Endothelial cell of umbilical vein (primary cell): ENCODE results near the gene CACNA2D2. TPM values are rescaled to one million over a fixed set of nuclear protein-coding genes. Genes with fewer than 3 reads are reported as not detected.

Experiments
- BruUV-seq: library from RNA; stranded (reverse); fragments of 400-500 nt; replicated peaks from 2 replicates; lab custom pipeline; 2021; lab: Mats Ljungman, UMichigan
- CTCF ChIA-PET: fragments of 300-600, 350-600 bp; sonication (Branson Sonifier 250); formaldehyde crosslinking; loops from one replicate; lab custom pipeline; 2021; ENCODE audit warnings: antibody characterized with exemption, inconsistent platforms; lab: Charles Lee
- POLR2A ChIA-PET: fragments of 300-600, 350-600 bp; sonication (Branson Sonifier 250); formaldehyde crosslinking; loops from one replicate; lab custom pipeline; 2021; ENCODE audit warnings: antibody characterized with exemption, inconsistent platforms; lab: Charles Lee
- DNase-seq: peaks from one replicate; pipeline ENCODE4 v3.0.0-alpha.2; 2011; ENCODE audit warnings: low read depth, low spot score
- FAIRE-seq: peaks from 2 replicates; lab custom pipeline; 2011; peaks lifted over from hg19 to GRCh38; lab: Jason Lieb, UNC
- H2AFZ ChIP-seq: 2 replicates; pipeline ENCODE4 v1.6.0; 2012; ENCODE audit warnings: low read depth, low read length, control low read depth, inconsistent platforms
- H3K27ac ChIP-seq: 2 replicates; pipeline ENCODE4 v1.5.1; 2011; ENCODE audit warnings: low read depth, mild to moderate bottlenecking, control low read depth, low read length, moderate library complexity; ENCODE audit not compliant: insufficient read depth
- H3K27me3 ChIP-seq, 2 experiments: 2 replicates each; pipeline versions ENCODE4 v1.6.0 to v1.6.1; 2011; ENCODE audit warnings: low read length in 2 of 2, mixed read lengths in 1 of 2; ENCODE audit not compliant: control insufficient read depth in 2 of 2, insufficient read depth in 2 of 2
- H3K36me3 ChIP-seq, 2 experiments: 2 replicates in 1 of 2; 3 replicates in 1 of 2; pipeline ENCODE4 v1.5.1; 2011; ENCODE audit warnings: low read length in 2 of 2, mild to moderate bottlenecking in 1 of 2, moderate library complexity in 1 of 2; ENCODE audit not compliant: control insufficient read depth in 2 of 2, insufficient read depth in 2 of 2; ENCODE audit errors: extremely low read depth in 1 of 2
- H3K4me1 ChIP-seq: 3 replicates; pipeline ENCODE4 v1.5.1; 2011; ENCODE audit warnings: mild to moderate bottlenecking, low read length; ENCODE audit not compliant: control insufficient read depth, insufficient read depth; ENCODE audit errors: extremely low read depth
- H3K4me2 ChIP-seq: 2 replicates; pipeline ENCODE4 v1.6.1; 2011; ENCODE audit warnings: low read length, control low read depth, mixed read lengths; ENCODE audit not compliant: insufficient read depth
- H3K4me3 ChIP-seq, 3 experiments: fragments of 200-600 bp in 1 of 3; sonication (generic), shearing (Covaris generic) in 1 of 3; replicated peaks in 1 of 3; 2 replicates each; pipeline ENCODE4 v1.5.1; 2011 to 2016; ENCODE audit warnings: control low read depth in 3 of 3, low read length in 3 of 3, mild to moderate bottlenecking in 2 of 3, inconsistent platforms in 1 of 3, low read depth in 1 of 3, moderate library complexity in 1 of 3; ENCODE audit not compliant: insufficient read depth in 1 of 3
- H3K79me2 ChIP-seq: 2 replicates; pipeline ENCODE4 v1.6.0; 2012; ENCODE audit warnings: low read length, inconsistent platforms; ENCODE audit not compliant: control insufficient read depth, insufficient read depth
- H3K9ac ChIP-seq: replicated peaks from 2 replicates; pipeline ENCODE3; 2011; ENCODE audit warnings: low read length, control low read depth; ENCODE audit not compliant: insufficient read depth; ENCODE audit errors: extremely low read depth
- H3K9me1 ChIP-seq: replicated peaks from 3 replicates; pipeline ENCODE4 v1.6.0; 2011; ENCODE audit warnings: mild to moderate bottlenecking, low read length; ENCODE audit not compliant: control insufficient read depth, insufficient read depth; ENCODE audit errors: extremely low read depth
- H3K9me3 ChIP-seq: replicated peaks from 2 replicates; pipeline ENCODE4 v1.5.1; 2012; ENCODE audit warnings: low read length, inconsistent platforms; ENCODE audit not compliant: control insufficient read depth, insufficient read depth
- H4K20me1 ChIP-seq: replicated peaks from 2 replicates; pipeline ENCODE3; 2011; ENCODE audit warnings: mild to moderate bottlenecking, low read length; ENCODE audit not compliant: control insufficient read depth, insufficient read depth; ENCODE audit errors: extremely low read depth
- JUN ChIP-seq: IDR thresholded peaks from 2 replicates; pipeline ENCODE4 v1.6.1; 2011; ENCODE audit warnings: borderline replicate concordance, low read depth; ENCODE audit not compliant: insufficient read length, insufficient read depth
- MAX ChIP-seq: IDR thresholded peaks from 2 replicates; pipeline ENCODE4 v1.6.1; 2011; ENCODE audit not compliant: insufficient read depth, insufficient read length
- MYC ChIP-seq: IDR thresholded peaks from one replicate; pipeline ENCODE4 v1.6.1; 2011; ENCODE audit warnings: mild to moderate bottlenecking, low read depth, low read length
- dilution Hi-C: fragments of 300-500 bp; cut with MboI; formaldehyde crosslinking; loops from one replicate; pipeline ENCODE4 v1.15.0; 2019; ENCODE audit warnings: low sequenced_read_pairs; ENCODE audit not compliant: extremely low pct_ligation_motif_present
- intact Hi-C: fragments of 100-400 bp; cut with micrococcal nuclease; formaldehyde crosslinking; loops from one replicate; pipeline ENCODE4 v1.10.0; 2022
- polyA plus RNA-seq, 4 experiments: library from polyadenylated mRNA; depleted of rRNA in 3 of 4; stranded (reverse) in 3 of 4; unstranded in 1 of 4; fragments of >200 nt; gene quantifications; 2 replicates each; pipeline versions ENCODE4 v1.2.1 to v1.2.3, GENCODE V29; 2011 to 2012; ENCODE audit warnings: missing spikeins in 1 of 4
- total RNA-seq: library from RNA; stranded (reverse); gene quantifications from 2 replicates; pipeline ENCODE4 v1.2.3, GENCODE V29; 2021

The CACNA2D2 gene
- total and polyA plus RNA-seq, 2 donors (not counting 3 experiments of a cell fraction or from before 2014, with no cell fraction given): 0.15 TPM; not detected in 1

GRCh38 chr3:50354850-50355249 lies 148.6 kb downstream of the CACNA2D2 start:
- Histone ChIP-seq H3K4me2 (no peak overlapping the region), H3K4me3 (no peak overlapping the region), H3K4me1 (peaks cover 44% of the 10 kb centered on the region), H4K20me1 (peaks cover 6% of the 10 kb centered on the region), H3K9me3 (no peaks in the 10 kb centered on the region), H3K27me3 (no peaks in the 10 kb centered on the region), H3K36me3 (peaks cover 8 to 28% of the 10 kb centered on the region in 2 experiments), H2AFZ (no peak overlapping the region), H3K27ac (no peak overlapping the region), H3K9ac (no peak overlapping the region), H3K9me1 (no peaks in the 10 kb centered on the region), H3K79me2 (peaks cover 43% of the 10 kb centered on the region)
- DNase-seq (no peak), FAIRE-seq (no peak)
- CTCF ChIA-PET: interaction anchor here (2.5 kb wide), 1 partner anchor 188 kb away, joined by 11 read pairs; no protein-coding TSS in a partner anchor
- TF ChIP-seq JUN: no peak
- no TSS peak for BruUV-seq
- dilution Hi-C loops: no loop called here
- intact Hi-C loops: loop anchor here (5.0 kb wide), 1 partner anchor 1037 kb away; the partner anchor contains the start of gene RBM15B
- POLR2A ChIA-PET: no interaction called here

DNA sequence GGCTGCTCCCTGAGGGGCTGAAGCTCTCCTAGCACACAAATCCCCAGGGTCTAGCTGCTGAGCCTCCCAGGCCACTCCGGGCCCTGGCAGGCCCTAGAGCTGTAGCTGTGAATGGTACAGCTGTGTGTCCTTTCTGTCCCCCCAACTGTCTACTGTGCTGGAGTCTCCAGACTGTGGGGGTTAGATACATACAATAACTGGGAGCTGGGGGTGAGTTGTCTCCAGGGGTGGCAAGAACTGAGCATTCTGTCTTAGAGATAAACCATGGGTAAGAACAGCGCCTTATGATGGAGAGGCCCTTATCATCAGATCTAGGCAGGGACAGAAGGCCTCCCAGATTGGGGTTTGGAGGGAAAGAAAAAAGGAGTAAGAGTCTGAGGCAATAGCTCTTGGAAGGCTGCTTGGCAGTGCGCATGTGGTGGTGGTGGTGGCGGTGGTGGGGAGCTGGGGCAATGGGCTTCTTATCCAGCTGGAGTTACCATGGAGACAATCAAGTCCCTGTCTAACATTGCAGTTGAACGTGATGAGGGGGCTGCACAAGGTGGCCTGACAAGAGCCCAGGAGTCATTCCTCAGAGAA lies 149.2 kb downstream of the CACNA2D2 start:
- DNase-seq (no peak), FAIRE-seq (no peak)
- no TSS peak for BruUV-seq
- peaks cover 43% of the 10 kb centered on the region for H3K79me2 ChIP-seq
- no peak overlapping the region for H3K27ac ChIP-seq
- dilution Hi-C loops: no loop called here
- H3K9me3 ChIP-seq: no peaks in the 10 kb centered on the region
- H3K4me2 ChIP-seq: no peak overlapping the region
- intact Hi-C loops: no loop called here
- ChIA-PET POLR2A (no interaction called here), CTCF (interaction anchor here (0.6 to 2.5 kb wide), 5 partner anchors 9 to 262 kb away, joined by 3 to 11 read pairs (median 3); no protein-coding TSS in a partner anchor)
- H3K9me1 ChIP-seq: no peaks in the 10 kb centered on the region
- H4K20me1 ChIP-seq: peaks cover 6% of the 10 kb centered on the region
- no peaks in the 10 kb centered on the region for H3K27me3 ChIP-seq
- peaks cover 44% of the 10 kb centered on the region for H3K4me1 ChIP-seq
- H3K9ac ChIP-seq: no peak overlapping the region
- H3K4me3 ChIP-seq: no peak overlapping the region
- TF ChIP-seq MAX: no peak
- no peak for TF ChIP-seq MYC
- no peak for TF ChIP-seq JUN
- H2AFZ ChIP-seq: no peak overlapping the region
- H3K36me3 ChIP-seq: peaks cover 8 to 28% of the 10 kb centered on the region in 2 experiments
